HEK293 (cell line): ENCODE results near the gene TLCD3A.
A peak's percentile ranks its signal among the peaks of the same experiment; 100 is the strongest.

Experiments used
- CTCF ChIA-PET: fragments of 350-600 bp; formaldehyde crosslinking; extraction: SDS; loops from one replicate; lab custom pipeline; 2021; ENCODE audit warnings: antibody characterized with exemption; lab: Yijun Ruan, JAX
- POLR2A ChIA-PET: fragments of 300-600 bp; formaldehyde crosslinking; extraction: SDS; loops from one replicate; lab custom pipeline; 2020; ENCODE audit warnings: antibody characterized with exemption, inconsistent platforms; lab: Yijun Ruan, JAX
- H3K27ac ChIP-seq: fragments of 200-500 bp; sonication (Bioruptor generic); 2 replicates; pipeline ENCODE4 v1.5.1; 2014; ENCODE audit warnings: low read depth, low read length, control low read depth, inconsistent platforms; ENCODE audit errors: extremely low read depth
- H3K36me3 ChIP-seq, 2 experiments: fragments of 200-500 bp in 1 of 2; sonication (Bioruptor generic) in 1 of 2; 1 replicate in 1 of 2; 2 replicates in 1 of 2; pipeline ENCODE4 v1.5.1; 2014 to 2017; ENCODE audit warnings: inconsistent platforms in 2 of 2, low read length in 2 of 2; ENCODE audit not compliant: control insufficient read depth in 2 of 2, insufficient read depth in 1 of 2
- H3K4me1 ChIP-seq: fragments of 200-500 bp; sonication (Bioruptor generic); 2 replicates; pipeline ENCODE4 v1.5.1; 2014; ENCODE audit warnings: mild to moderate bottlenecking, low read length, inconsistent platforms; ENCODE audit not compliant: control insufficient read depth, insufficient read depth
- H3K4me3 ChIP-seq: 2 replicates; pipeline ENCODE4 v1.5.1; 2011; ENCODE audit warnings: low read depth, mild to moderate bottlenecking, control low read depth, low read length, moderate library complexity
- H3K9me3 ChIP-seq: fragments of 200-500 bp; sonication (Bioruptor generic); 2 replicates; pipeline ENCODE4 v1.5.1; 2014; ENCODE audit warnings: low read depth, low read length, inconsistent platforms; ENCODE audit not compliant: control insufficient read depth, insufficient read depth
- KLF9 ChIP-seq: fragments of 450-650 bp; formaldehyde crosslinking; IDR thresholded peaks from 2 replicates; pipeline ENCODE4 v1.5.1; 2016; ENCODE audit warnings: missing biosample characterization, missing genetic modification characterization, low read depth
- PATZ1 ChIP-seq: fragments of 450-650 bp; formaldehyde crosslinking; IDR thresholded peaks from 2 replicates; pipeline ENCODE4 v1.5.1; 2016; ENCODE audit warnings: missing biosample characterization, missing genetic modification characterization
- PBX3 ChIP-seq: sonication (generic); formaldehyde crosslinking; IDR thresholded peaks from 2 replicates; pipeline ENCODE4 v1.8.1; 2022; ENCODE audit warnings: mild to moderate bottlenecking, moderate library complexity, missing genetic modification reagents
- PRDM2 ChIP-seq: fragments of 450-650 bp; formaldehyde crosslinking; IDR thresholded peaks from 2 replicates; pipeline ENCODE4 v1.5.1; 2016; ENCODE audit warnings: missing biosample characterization, missing genetic modification characterization, borderline replicate concordance
- SALL2 ChIP-seq: fragments of 450-650 bp; formaldehyde crosslinking; IDR thresholded peaks from 2 replicates; pipeline ENCODE4 v1.5.0; 2017; ENCODE audit warnings: missing biosample characterization, mild to moderate bottlenecking, missing genetic modification characterization, borderline replicate concordance
- ZBTB20 ChIP-seq: fragments of 450-650 bp; formaldehyde crosslinking; IDR thresholded peaks from 2 replicates; pipeline ENCODE4 v1.5.1; 2016; ENCODE audit warnings: missing biosample characterization, missing genetic modification characterization
- ZBTB7A ChIP-seq: fragments of 450-650 bp; formaldehyde crosslinking; IDR thresholded peaks from 2 replicates; pipeline ENCODE4 v1.5.1; 2016; ENCODE audit warnings: low read depth, missing biosample characterization, missing genetic modification characterization
- ZNF202 ChIP-seq: fragments of 450-650 bp; formaldehyde crosslinking; IDR thresholded peaks from 2 replicates; pipeline ENCODE4 v1.5.1; 2016; ENCODE audit warnings: missing biosample characterization, missing genetic modification characterization, borderline replicate concordance
- ZNF26 ChIP-seq: fragments of 450-650 bp; formaldehyde crosslinking; IDR thresholded peaks from 2 replicates; pipeline ENCODE4 v1.5.1; 2016; ENCODE audit warnings: missing biosample characterization, missing genetic modification characterization
- ZNF280C ChIP-seq: fragments of 450-650 bp; formaldehyde crosslinking; IDR thresholded peaks from 2 replicates; pipeline ENCODE4 v1.5.1; 2016; ENCODE audit warnings: missing biosample characterization, missing genetic modification characterization
- ZNF341 ChIP-seq: fragments of 450-650 bp; formaldehyde crosslinking; IDR thresholded peaks from 2 replicates; pipeline ENCODE4; 2016; ENCODE audit warnings: low read depth, missing biosample characterization, missing genetic modification characterization
- ZNF362 ChIP-seq: fragments of 450-650 bp; formaldehyde crosslinking; IDR thresholded peaks from 2 replicates; pipeline ENCODE4 v1.5.1; 2016; ENCODE audit warnings: missing biosample characterization, missing genetic modification characterization
- ZNF398 ChIP-seq: fragments of 450-650 bp; formaldehyde crosslinking; IDR thresholded peaks from 2 replicates; pipeline ENCODE4 v1.5.1; 2017; ENCODE audit warnings: missing biosample characterization, missing genetic modification characterization
- ZNF473 ChIP-seq: fragments of 450-650 bp; formaldehyde crosslinking; IDR thresholded peaks from 2 replicates; pipeline ENCODE4 v1.5.1; 2017; ENCODE audit warnings: missing biosample characterization, missing genetic modification characterization
- ZNF600 ChIP-seq: fragments of 450-650 bp; formaldehyde crosslinking; IDR thresholded peaks from 2 replicates; pipeline ENCODE4 v1.5.1; 2016; ENCODE audit warnings: missing biosample characterization, missing genetic modification characterization
- ZNF658 ChIP-seq: fragments of 450-650 bp; formaldehyde crosslinking; IDR thresholded peaks from 2 replicates; pipeline ENCODE4; 2016; ENCODE audit warnings: missing biosample characterization, missing genetic modification characterization
- ZNF670 ChIP-seq: fragments of 450-650 bp; formaldehyde crosslinking; IDR thresholded peaks from 2 replicates; pipeline ENCODE4 v1.5.1; 2016; ENCODE audit warnings: missing biosample characterization, missing genetic modification characterization, low read depth
- ZNF692 ChIP-seq: fragments of 450-650 bp; formaldehyde crosslinking; IDR thresholded peaks from 2 replicates; pipeline ENCODE4 v1.5.1; 2016; ENCODE audit warnings: missing biosample characterization, missing genetic modification characterization

Gene TLCD3A

GRCh38 chr17:752620-753219 is 20.3 kb downstream of the TLCD3A start:
- no peaks in the 10 kb centered on the region for H3K9me3 ChIP-seq
- peaks cover 10 to 42% of the 10 kb centered on the region in 2 experiments; a peak in 2 of 3 replicates for H3K36me3 ChIP-seq
- ChIA-PET CTCF (interaction anchor here (0.6 to 1.5 kb wide), 19 partner anchors 9 to 348 kb away, joined by 3 to 5 read pairs (median 3); partner anchors contain the start of genes NXN and VPS53), POLR2A (interaction anchor here (0.5 to 1.3 kb wide), 7 partner anchors 9 to 787 kb away, joined by 3 to 7 read pairs (median 3); no protein-coding TSS in a partner anchor)
- H3K4me3 ChIP-seq = peak overlapping the region; percentile 65
- H3K4me1 ChIP-seq = peaks cover 3% of the 10 kb centered on the region; the same call in 1 of the 2 replicates
- peak overlapping the region; percentile 90 for H3K27ac ChIP-seq
- TF ChIP-seq ZNF692 (no peak), PBX3 (CRISPR knock-in tag) (no peak), PRDM2 (tag by site-specific recombination) (no peak), ZNF362 (tag by site-specific recombination) (no peak), PATZ1 (tag by site-specific recombination) (peak; percentile 14; the same call in 1 of the 2 replicates), ZNF670 (no peak), ZNF473 (no peak), ZBTB7A (tag by site-specific recombination) (no peak), ZNF341 (peak; percentile 61), SALL2 (tag by site-specific recombination) (no peak), ZNF280C (tag by site-specific recombination) (no peak), KLF9 (tag by site-specific recombination) (no peak), ZNF658 (no peak), ZNF600 (tag by site-specific recombination) (peak; percentile 44; the same call in 1 of the 2 replicates), ZBTB20 (no peak), ZNF398 (peak; percentile 31; the same call in 1 of the 2 replicates), ZNF202 (no peak), ZNF26 (no peak)
